ENCODE results near the gene VWA5B1. TPM values are rescaled to one million over a fixed set of nuclear protein-coding genes. Genes with fewer than 3 reads are reported as not detected.

The VWA5B1 gene
- total RNA-seq, 1 donor from 2014 or later, result not detected

DNA sequence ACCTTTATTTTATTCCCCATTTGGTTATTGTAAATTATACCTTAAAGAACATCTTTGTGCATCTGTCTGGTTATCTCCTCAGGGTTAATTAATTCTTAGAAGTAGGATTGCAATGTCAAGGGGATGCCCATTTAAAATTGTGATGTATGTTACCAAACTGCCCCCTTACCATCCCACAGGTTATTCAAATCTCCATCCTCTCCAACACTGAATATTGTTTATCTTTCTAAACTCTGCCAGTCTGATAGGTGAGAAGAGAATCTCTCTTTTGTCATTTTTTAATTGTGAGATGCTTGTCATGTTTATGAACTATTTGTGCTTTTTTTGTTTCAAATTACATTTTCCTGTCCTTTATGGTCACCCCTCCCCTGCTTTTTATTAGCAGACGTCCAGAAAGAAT, 55.8 kb downstream of the VWA5B1 start:
- TF ChIP-seq, protein P1, sequence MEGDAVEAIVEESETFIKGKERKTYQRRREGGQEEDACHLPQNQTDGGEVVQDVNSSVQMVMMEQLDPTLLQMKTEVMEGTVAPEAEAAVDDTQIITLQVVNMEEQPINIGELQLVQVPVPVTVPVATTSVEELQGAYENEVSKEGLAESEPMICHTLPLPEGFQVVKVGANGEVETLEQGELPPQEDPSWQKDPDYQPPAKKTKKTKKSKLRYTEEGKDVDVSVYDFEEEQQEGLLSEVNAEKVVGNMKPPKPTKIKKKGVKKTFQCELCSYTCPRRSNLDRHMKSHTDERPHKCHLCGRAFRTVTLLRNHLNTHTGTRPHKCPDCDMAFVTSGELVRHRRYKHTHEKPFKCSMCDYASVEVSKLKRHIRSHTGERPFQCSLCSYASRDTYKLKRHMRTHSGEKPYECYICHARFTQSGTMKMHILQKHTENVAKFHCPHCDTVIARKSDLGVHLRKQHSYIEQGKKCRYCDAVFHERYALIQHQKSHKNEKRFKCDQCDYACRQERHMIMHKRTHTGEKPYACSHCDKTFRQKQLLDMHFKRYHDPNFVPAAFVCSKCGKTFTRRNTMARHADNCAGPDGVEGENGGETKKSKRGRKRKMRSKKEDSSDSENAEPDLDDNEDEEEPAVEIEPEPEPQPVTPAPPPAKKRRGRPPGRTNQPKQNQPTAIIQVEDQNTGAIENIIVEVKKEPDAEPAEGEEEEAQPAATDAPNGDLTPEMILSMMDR (conservative IDR thresholded peaks at IDR 0.05; ENCODE audit: low read depth, low read length), result no peak
- no peak overlapping the region for H3K4me3 ChIP-seq (ENCODE audit: low read depth, low read length)
- no peak for DNase-seq (ENCODE audit: low read depth)

DNA sequence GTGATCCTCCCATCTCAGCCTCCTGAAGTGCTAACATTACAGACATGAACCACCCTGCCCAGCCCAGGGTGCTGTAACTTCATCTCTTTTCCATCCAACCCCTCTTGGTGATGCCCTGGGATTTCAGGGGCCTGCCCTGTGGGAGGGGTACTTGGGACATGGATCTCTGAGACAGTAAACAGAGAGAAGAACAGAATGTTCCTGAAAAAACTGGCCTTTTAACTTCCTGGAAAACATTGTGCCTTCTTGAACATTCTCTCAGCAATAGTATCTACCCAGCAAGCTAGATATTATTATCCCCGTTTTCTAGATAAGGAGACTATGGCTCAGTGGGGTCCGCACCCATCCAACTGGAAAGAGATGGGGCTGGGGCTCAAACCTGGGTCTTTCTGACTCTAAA, 57.0 kb downstream of the VWA5B1 start:
- DNase-seq (ENCODE audit: low read depth), result no peak
- TF ChIP-seq, protein P1 (conservative IDR thresholded peaks at IDR 0.05; ENCODE audit: low read depth, low read length), result no peak
- no peak overlapping the region for H3K4me3 ChIP-seq (ENCODE audit: low read depth, low read length)

DNA sequence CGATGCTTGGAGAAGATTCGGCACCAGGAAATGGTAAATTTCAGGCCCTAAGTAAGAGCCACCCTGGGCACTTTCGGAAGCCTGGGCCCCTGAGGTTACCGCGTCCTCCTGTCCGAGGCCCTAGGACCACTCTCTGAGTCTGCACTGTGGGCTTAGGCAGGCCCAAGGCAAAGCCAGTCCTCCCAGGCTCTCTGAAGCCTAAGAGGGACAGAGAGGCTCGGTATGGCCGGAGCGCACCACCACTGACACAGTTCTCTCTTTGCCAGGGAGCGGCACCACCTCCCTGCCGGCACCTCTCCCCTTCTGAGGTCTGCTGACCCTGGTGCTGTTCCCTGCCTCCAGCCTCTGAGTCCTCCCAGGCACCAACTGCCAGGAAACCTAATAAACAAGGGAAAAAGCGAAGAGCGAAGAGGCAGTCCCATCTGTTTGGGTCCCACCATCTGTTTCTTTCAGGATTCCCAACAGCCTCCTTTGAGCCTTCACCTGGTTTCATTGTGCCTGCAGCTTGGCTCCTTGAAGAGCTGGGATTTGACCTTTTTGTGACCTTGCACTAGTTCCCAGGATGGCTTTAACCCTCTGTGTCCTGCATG, 57.7 kb downstream of the VWA5B1 start:
- TF ChIP-seq, protein P1 (conservative IDR thresholded peaks at IDR 0.05; ENCODE audit: low read depth, low read length), result no peak
- H3K4me3 ChIP-seq (ENCODE audit: low read depth, low read length), result no peak overlapping the region
- DNase-seq (ENCODE audit: low read depth), result no peak

DNA sequence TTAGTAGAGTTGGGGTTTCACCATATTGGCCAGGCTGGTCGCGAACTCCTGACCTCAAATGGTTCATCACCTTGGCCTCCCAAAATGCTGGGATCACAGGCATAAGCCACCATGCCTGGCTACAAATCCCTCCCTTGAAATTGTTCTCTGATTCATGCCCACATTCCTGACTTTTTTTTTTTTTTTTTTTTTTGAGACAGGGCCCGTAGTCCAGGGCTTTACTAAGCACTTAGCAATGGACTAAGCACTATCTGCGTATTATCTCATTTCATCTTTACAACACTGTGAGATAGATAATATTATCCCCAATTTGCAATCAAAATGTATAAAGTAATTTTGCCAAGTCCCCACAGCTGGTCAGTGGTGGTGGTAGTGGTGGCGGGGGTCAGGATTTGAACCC, 58.9 kb downstream of the VWA5B1 start:
- no peak for DNase-seq (ENCODE audit: low read depth)
- TF ChIP-seq, protein P1 (conservative IDR thresholded peaks at IDR 0.05; ENCODE audit: low read depth, low read length), result no peak
- H3K4me3 ChIP-seq (ENCODE audit: low read depth, low read length), result no peak overlapping the region

DNA sequence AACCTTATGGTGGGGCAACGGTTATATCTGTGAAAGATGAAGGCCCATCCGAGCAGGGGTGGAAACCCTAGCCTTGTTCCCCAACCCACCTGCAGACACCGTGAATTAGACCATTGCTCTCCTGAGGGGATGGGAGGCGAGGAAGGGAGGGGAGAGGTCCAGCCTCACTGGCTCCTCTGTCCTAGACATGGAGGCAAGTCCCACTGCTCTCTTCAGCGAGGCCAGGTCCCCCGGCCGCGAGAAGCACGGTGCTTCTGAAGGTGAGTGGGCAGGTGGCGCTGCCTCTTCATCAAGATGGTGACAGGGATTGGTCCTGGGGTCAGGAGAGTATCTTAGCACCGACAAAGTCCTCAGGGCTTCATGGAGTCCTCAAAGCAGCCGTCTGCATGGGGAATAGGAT, 59.3 kb downstream of the VWA5B1 start:
- TF ChIP-seq, protein P1 (conservative IDR thresholded peaks at IDR 0.05; ENCODE audit: low read depth, low read length), result no peak

DNA sequence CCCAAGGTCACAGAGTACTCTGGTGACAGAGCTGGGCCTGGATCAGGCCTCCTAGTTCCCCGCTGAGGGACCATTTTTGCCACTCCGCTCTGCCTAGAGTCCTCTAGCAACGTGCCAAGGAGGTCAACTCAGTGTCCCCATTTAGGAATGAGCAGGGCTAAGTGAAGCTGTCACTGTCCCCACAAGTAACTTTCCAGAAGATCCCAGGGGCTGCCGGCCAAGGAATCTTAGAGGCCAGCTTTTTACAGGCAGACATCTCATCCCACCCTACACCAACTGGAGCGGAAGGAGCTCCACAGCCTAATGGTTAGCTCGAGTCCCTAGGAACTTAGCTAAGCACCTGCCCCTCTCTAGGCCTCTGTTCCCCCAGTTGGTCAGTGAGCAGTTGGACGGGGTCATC, 59.7 kb downstream of the VWA5B1 start:
- no peak for DNase-seq (ENCODE audit: low read depth)
- H3K4me3 ChIP-seq (ENCODE audit: low read depth, low read length), result no peak overlapping the region
- TF ChIP-seq, protein P1 (conservative IDR thresholded peaks at IDR 0.05; ENCODE audit: low read depth, low read length), result no peak

More for the DNA sequence above, 59.3 kb downstream of the VWA5B1 start:
- no peak overlapping the region for H3K4me3 ChIP-seq (ENCODE audit: low read depth, low read length)
- no peak for DNase-seq (ENCODE audit: low read depth)

Measured in epithelial cell of proximal tubule (primary cell).